Testis (tissue), 2 donors: ENCODE results near the gene BSN.

ENCODE experiments used
- POLR2A ChIP-seq: fragments of 450-650 bp; IDR thresholded peaks from one replicate; pipeline ENCODE4 v1.6.1; 2017; ENCODE audit warnings: antibody characterized with exemption, mild to moderate bottlenecking, moderate library complexity
- TF ChIP-seq, protein P1 (sequence below), 3 experiments: fragments of 450-650 bp in 2 of 3; fragments of 200-600 bp in 1 of 3; sonication (generic) in 1 of 3; IDR thresholded peaks; one replicate each; pipeline ENCODE4 v1.5.1; 2016 to 2019; ENCODE audit warnings: antibody characterized with exemption in 3 of 3, mild to moderate bottlenecking in 2 of 3, moderate library complexity in 1 of 3

GRCh38 chr3:49506906-49507305 lies 47.4 kb upstream of the BSN start:
- no peak for TF ChIP-seq POLR2A
- TF ChIP-seq, protein P1, sequence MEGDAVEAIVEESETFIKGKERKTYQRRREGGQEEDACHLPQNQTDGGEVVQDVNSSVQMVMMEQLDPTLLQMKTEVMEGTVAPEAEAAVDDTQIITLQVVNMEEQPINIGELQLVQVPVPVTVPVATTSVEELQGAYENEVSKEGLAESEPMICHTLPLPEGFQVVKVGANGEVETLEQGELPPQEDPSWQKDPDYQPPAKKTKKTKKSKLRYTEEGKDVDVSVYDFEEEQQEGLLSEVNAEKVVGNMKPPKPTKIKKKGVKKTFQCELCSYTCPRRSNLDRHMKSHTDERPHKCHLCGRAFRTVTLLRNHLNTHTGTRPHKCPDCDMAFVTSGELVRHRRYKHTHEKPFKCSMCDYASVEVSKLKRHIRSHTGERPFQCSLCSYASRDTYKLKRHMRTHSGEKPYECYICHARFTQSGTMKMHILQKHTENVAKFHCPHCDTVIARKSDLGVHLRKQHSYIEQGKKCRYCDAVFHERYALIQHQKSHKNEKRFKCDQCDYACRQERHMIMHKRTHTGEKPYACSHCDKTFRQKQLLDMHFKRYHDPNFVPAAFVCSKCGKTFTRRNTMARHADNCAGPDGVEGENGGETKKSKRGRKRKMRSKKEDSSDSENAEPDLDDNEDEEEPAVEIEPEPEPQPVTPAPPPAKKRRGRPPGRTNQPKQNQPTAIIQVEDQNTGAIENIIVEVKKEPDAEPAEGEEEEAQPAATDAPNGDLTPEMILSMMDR (IDR thresholded peaks at IDR 0.05) = no peak
